ENCODE results near the gene YARS1.
A peak's percentile ranks its signal among the peaks of the same experiment; 100 is the strongest.

GRCh38 chr1:32828341-32828740, 11.2 kb upstream of the YARS1 start:
- TF ChIP-seq CTCF (IDR thresholded peaks at IDR 0.05 in 2 of 3, conservative IDR thresholded peaks at IDR 0.05 in 1 of 3; ENCODE audit: borderline replicate concordance in 1 of 3, insufficient read depth in 1 of 3, low read depth in 2 of 3, low read length in 2 of 3) (peak in 2 of 3 experiments; percentile 37 to 40; a peak in 3 of 6 replicates), REST (IDR thresholded peaks at IDR 0.05; ENCODE audit: low read depth) (no peak), ZBTB33 (IDR thresholded peaks at IDR 0.05; ENCODE audit: extremely low read depth, insufficient replicate concordance, low read length) (no peak), POLR2AphosphoS5 (IDR thresholded peaks at IDR 0.05; ENCODE audit: low read depth, low read length) (no peak), ZNF274 (IDR thresholded peaks at IDR 0.05; ENCODE audit: low read depth, low read length) (no peak), POLR2A (IDR thresholded peaks at IDR 0.05; ENCODE audit: borderline replicate concordance, extremely low read depth, insufficient read depth, insufficient read length) (no peak)
